OCI-LY3 (cell line): Measurements from ENCODE around the gene EIPR1.

ENCODE experiments used
- H2AFZ ChIP-seq: fragments of 200-600, 300-600 bp; shearing (Covaris generic); 2 replicates; pipeline ENCODE4 v1.6.0; 2014; ENCODE audit warnings: antibody characterized with exemption, low read depth, low read length
- H3K27ac ChIP-seq: fragments of 200-600, 300-600 bp; sonication (generic); 2 replicates; pipeline ENCODE4 v1.5.1; 2014; ENCODE audit warnings: mild to moderate bottlenecking, low read length, moderate library complexity, mixed read lengths
- H3K27me3 ChIP-seq: fragments of 200-600, 300-600 bp; sonication (generic); 2 replicates; pipeline ENCODE4 v1.6.1; 2014; ENCODE audit warnings: low read depth, low read length, mixed read lengths
- H3K36me3 ChIP-seq: fragments of 200-600, 300-600 bp; sonication (generic); replicated peaks from 2 replicates; pipeline ENCODE3; 2014; ENCODE audit warnings: low read depth, low read length, mixed read lengths
- H3K4me1 ChIP-seq: fragments of 300-600, 200-600 bp; sonication (generic); 2 replicates; pipeline ENCODE4 v1.6.1; 2014; ENCODE audit warnings: low read length, mixed read lengths
- H3K4me2 ChIP-seq: fragments of 200-600, 300-600 bp; sonication (generic); 2 replicates; pipeline ENCODE4 v1.6.1; 2014; ENCODE audit warnings: low read length, mixed read lengths
- H3K4me3 ChIP-seq: fragments of 300-600, 200-600 bp; sonication (generic); 2 replicates; pipeline ENCODE4 v1.5.1; 2014; ENCODE audit warnings: antibody characterized with exemption, mild to moderate bottlenecking, low read length, moderate library complexity
- H3K79me2 ChIP-seq: fragments of 300-600, 200-600 bp; shearing (Covaris generic); 2 replicates; pipeline ENCODE4 v1.6.1; 2014; ENCODE audit warnings: mild to moderate bottlenecking, low read length, mixed read lengths
- H3K9ac ChIP-seq: fragments of 300-600, 200-600 bp; shearing (Covaris generic); 2 replicates; pipeline ENCODE4 v1.6.0; 2014; ENCODE audit warnings: mild to moderate bottlenecking, low read length, moderate library complexity
- H3K9me3 ChIP-seq: fragments of 200-600, 300-600 bp; shearing (Covaris generic); 2 replicates; pipeline ENCODE4 v1.6.1; 2014; ENCODE audit warnings: low read length, mixed read lengths; ENCODE audit not compliant: insufficient read depth
- H4K20me1 ChIP-seq: fragments of 200-600, 300-600 bp; sonication (generic); 2 replicates; pipeline ENCODE4 v1.6.1; 2016; ENCODE audit warnings: low read length, mixed read lengths; ENCODE audit not compliant: insufficient read depth
- CTCF ChIP-seq: fragments of 200-600, 300-600 bp; sonication (generic); IDR thresholded peaks from 2 replicates; pipeline ENCODE4 v1.5.1; 2014; ENCODE audit warnings: antibody characterized with exemption, low read length, low read depth
- EZH2phosphoT487 ChIP-seq: fragments of 200-600 bp; shearing (Covaris generic); IDR thresholded peaks from 2 replicates; pipeline ENCODE4 v1.6.1; 2018; ENCODE audit warnings: antibody characterized with exemption, mixed run types, low read depth

EIPR1 gene

GRCh38 chr2:3269425-3270094, 108.1 kb downstream of the EIPR1 start:
- Histone ChIP-seq H3K27ac (no peak overlapping the region), H4K20me1 (no peaks in the 10 kb centered on the region), H3K4me3 (no peak overlapping the region), H3K9ac (no peak overlapping the region), H3K9me3 (no peaks in the 10 kb centered on the region; the same call in 1 of the 2 replicates), H3K4me1 (no peaks in the 10 kb centered on the region), H3K27me3 (no peaks in the 10 kb centered on the region), H3K36me3 (peaks cover 17% of the 10 kb centered on the region), H3K4me2 (no peak overlapping the region), H2AFZ (no peak overlapping the region), H3K79me2 (peaks cover 5% of the 10 kb centered on the region)
- no peak for TF ChIP-seq CTCF
- TF ChIP-seq EZH2phosphoT487 = no peak

- Histone ChIP-seq H4K20me1 (no peaks in the 10 kb centered on the region), H3K4me2 (no peak overlapping the region), H3K36me3 (peaks cover 11% of the 10 kb centered on the region), H3K4me3 (no peak overlapping the region), H3K9ac (no peak overlapping the region), H3K79me2 (no peaks in the 10 kb centered on the region; the same call in 1 of the 2 replicates), H2AFZ (no peak overlapping the region), H3K4me1 (no peaks in the 10 kb centered on the region), H3K9me3 (no peaks in the 10 kb centered on the region), H3K27ac (no peak overlapping the region), H3K27me3 (no peaks in the 10 kb centered on the region)
- TF ChIP-seq EZH2phosphoT487 = no peak
- no peak for TF ChIP-seq CTCF
Measured at GRCh38 chr2:3268705-3269029, 109.0 kb downstream of the EIPR1 start.

GRCh38 chr2:3267869-3268704, 109.5 kb downstream of the EIPR1 start:
- TF ChIP-seq CTCF = no peak
- no peak for TF ChIP-seq EZH2phosphoT487
- Histone ChIP-seq H3K36me3 (peaks cover 10% of the 10 kb centered on the region), H2AFZ (no peak overlapping the region), H3K79me2 (no peaks in the 10 kb centered on the region), H3K27me3 (no peaks in the 10 kb centered on the region), H3K4me3 (no peak overlapping the region), H3K4me2 (no peak overlapping the region), H3K9ac (no peak overlapping the region), H3K27ac (no peak overlapping the region), H3K9me3 (no peaks in the 10 kb centered on the region), H3K4me1 (no peaks in the 10 kb centered on the region), H4K20me1 (0 out of 2 replicates have a peak, but pooled peaks cover under 1% of the 10 kb centered on the region)
